Loucy (cell line): ENCODE measurements around the gene RPS19.

ENCODE experiments used
- H2AFZ ChIP-seq: fragments of 200-600 bp; sonication (generic); 2 replicates; pipeline ENCODE4 v1.6.0; 2016; ENCODE audit warnings: antibody characterized with exemption, mild to moderate bottlenecking, low read length, moderate library complexity
- H3F3A ChIP-seq: fragments of 200-600 bp; 2 replicates; pipeline ENCODE4 v1.6.0; 2016; ENCODE audit warnings: antibody characterized with exemption, low read depth, mild to moderate bottlenecking
- H3K27me3 ChIP-seq: fragments of 200-600 bp; sonication (generic); 2 replicates; pipeline ENCODE4 v1.6.1; 2014; ENCODE audit warnings: low read length, mild to moderate bottlenecking; ENCODE audit not compliant: insufficient read depth, poor library complexity, severe bottlenecking
- H3K36me3 ChIP-seq: fragments of 200-600 bp; sonication (generic); 2 replicates; pipeline ENCODE4 v1.6.1; 2016; ENCODE audit warnings: low read length; ENCODE audit not compliant: insufficient read depth
- H3K4me1 ChIP-seq: fragments of 200-600 bp; sonication (generic); 2 replicates; pipeline ENCODE4 v1.5.1; 2014; ENCODE audit warnings: low read length, mild to moderate bottlenecking; ENCODE audit not compliant: insufficient read depth, poor library complexity, severe bottlenecking
- H3K4me2 ChIP-seq: fragments of 200-600 bp; sonication (generic); 2 replicates; pipeline ENCODE4 v1.6.0; 2014; ENCODE audit warnings: antibody characterized with exemption, low read length, low read depth, mild to moderate bottlenecking; ENCODE audit not compliant: poor library complexity, severe bottlenecking
- H3K4me3 ChIP-seq: fragments of 200-600 bp; sonication (generic); 2 replicates; pipeline ENCODE4 v1.5.1; 2014; ENCODE audit warnings: low read length, mild to moderate bottlenecking, mixed read lengths; ENCODE audit not compliant: poor library complexity, severe bottlenecking
- H3K79me2 ChIP-seq: fragments of 200-600 bp; sonication (generic); 2 replicates; pipeline ENCODE4 v1.6.1; 2014; ENCODE audit warnings: low read length; ENCODE audit not compliant: insufficient read depth
- H3K9ac ChIP-seq: fragments of 200-600 bp; sonication (generic); 2 replicates; pipeline ENCODE4 v1.6.0; 2014; ENCODE audit warnings: mild to moderate bottlenecking, low read depth, low read length, moderate library complexity; ENCODE audit not compliant: poor library complexity, severe bottlenecking
- H3K9me2 ChIP-seq: fragments of 200-600 bp; sonication (generic); replicated peaks from 2 replicates; pipeline ENCODE4 v1.6.1; 2016; ENCODE audit warnings: low read depth, low read length, mixed read lengths
- H3K9me3 ChIP-seq: fragments of 200-600 bp; sonication (generic); 2 replicates; pipeline ENCODE4 v1.6.1; 2014; ENCODE audit warnings: mild to moderate bottlenecking, antibody characterized with exemption, low read length, low read depth; ENCODE audit not compliant: insufficient read depth
- H4K20me1 ChIP-seq: fragments of 200-600 bp; sonication (generic); 2 replicates; pipeline ENCODE4 v1.6.0; 2014; ENCODE audit warnings: antibody characterized with exemption, low read length, mild to moderate bottlenecking; ENCODE audit not compliant: insufficient read depth, poor library complexity, severe bottlenecking
- EZH2phosphoT487 ChIP-seq: fragments of 200-600 bp; IDR thresholded peaks from 2 replicates; pipeline ENCODE4 v1.6.1; 2018; ENCODE audit warnings: antibody characterized with exemption, mild to moderate bottlenecking, moderate library complexity, borderline replicate concordance
- TF ChIP-seq, protein P1 (sequence below): fragments of 200-600 bp; sonication (generic); conservative IDR thresholded peaks from 2 replicates; pipeline ENCODE4 v1.5.1; 2014; ENCODE audit warnings: mild to moderate bottlenecking, antibody characterized with exemption, low read length

Gene RPS19

DNA sequence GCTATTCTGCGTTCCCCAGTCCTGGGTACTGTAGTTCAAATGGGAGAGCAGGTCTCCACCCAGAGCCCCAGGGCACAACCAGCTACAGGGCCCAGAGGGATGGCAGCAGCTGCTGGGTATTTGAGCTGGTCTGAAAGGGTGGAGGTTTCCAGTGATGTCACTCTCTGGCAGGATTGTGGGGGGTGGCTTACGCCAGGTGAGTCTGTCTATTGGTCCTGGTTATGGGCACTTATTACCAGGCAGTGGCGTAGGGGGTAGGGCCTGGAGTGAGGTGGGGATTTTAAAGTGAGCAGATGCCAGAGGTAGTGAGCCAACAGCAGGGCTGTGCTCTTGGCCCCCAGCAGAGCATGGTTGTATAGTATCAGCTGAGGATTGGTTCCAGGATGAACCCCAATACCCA, 6.2 kb downstream of the RPS19 start:
- peaks cover 43% of the 10 kb centered on the region for H3K4me1 ChIP-seq
- H2AFZ ChIP-seq, result no peak overlapping the region
- H3K27me3 ChIP-seq, result no peaks in the 10 kb centered on the region
- H3K4me3 ChIP-seq, result no peak overlapping the region
- no peaks in the 10 kb centered on the region for H3K9me2 ChIP-seq
- H3F3A ChIP-seq, result no peaks in the 10 kb centered on the region
- H3K36me3 ChIP-seq, result peaks cover 83% of the 10 kb centered on the region
- H4K20me1 ChIP-seq, result peaks cover 86% of the 10 kb centered on the region
- H3K9me3 ChIP-seq, result no peaks in the 10 kb centered on the region
- TF ChIP-seq, protein P1, sequence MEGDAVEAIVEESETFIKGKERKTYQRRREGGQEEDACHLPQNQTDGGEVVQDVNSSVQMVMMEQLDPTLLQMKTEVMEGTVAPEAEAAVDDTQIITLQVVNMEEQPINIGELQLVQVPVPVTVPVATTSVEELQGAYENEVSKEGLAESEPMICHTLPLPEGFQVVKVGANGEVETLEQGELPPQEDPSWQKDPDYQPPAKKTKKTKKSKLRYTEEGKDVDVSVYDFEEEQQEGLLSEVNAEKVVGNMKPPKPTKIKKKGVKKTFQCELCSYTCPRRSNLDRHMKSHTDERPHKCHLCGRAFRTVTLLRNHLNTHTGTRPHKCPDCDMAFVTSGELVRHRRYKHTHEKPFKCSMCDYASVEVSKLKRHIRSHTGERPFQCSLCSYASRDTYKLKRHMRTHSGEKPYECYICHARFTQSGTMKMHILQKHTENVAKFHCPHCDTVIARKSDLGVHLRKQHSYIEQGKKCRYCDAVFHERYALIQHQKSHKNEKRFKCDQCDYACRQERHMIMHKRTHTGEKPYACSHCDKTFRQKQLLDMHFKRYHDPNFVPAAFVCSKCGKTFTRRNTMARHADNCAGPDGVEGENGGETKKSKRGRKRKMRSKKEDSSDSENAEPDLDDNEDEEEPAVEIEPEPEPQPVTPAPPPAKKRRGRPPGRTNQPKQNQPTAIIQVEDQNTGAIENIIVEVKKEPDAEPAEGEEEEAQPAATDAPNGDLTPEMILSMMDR, result no peak
- no peak for TF ChIP-seq EZH2phosphoT487
- peak overlapping the region; percentile 59 for H3K4me2 ChIP-seq
- H3K9ac ChIP-seq, result no peak overlapping the region
- H3K79me2 ChIP-seq, result peaks cover 80% of the 10 kb centered on the region

DNA sequence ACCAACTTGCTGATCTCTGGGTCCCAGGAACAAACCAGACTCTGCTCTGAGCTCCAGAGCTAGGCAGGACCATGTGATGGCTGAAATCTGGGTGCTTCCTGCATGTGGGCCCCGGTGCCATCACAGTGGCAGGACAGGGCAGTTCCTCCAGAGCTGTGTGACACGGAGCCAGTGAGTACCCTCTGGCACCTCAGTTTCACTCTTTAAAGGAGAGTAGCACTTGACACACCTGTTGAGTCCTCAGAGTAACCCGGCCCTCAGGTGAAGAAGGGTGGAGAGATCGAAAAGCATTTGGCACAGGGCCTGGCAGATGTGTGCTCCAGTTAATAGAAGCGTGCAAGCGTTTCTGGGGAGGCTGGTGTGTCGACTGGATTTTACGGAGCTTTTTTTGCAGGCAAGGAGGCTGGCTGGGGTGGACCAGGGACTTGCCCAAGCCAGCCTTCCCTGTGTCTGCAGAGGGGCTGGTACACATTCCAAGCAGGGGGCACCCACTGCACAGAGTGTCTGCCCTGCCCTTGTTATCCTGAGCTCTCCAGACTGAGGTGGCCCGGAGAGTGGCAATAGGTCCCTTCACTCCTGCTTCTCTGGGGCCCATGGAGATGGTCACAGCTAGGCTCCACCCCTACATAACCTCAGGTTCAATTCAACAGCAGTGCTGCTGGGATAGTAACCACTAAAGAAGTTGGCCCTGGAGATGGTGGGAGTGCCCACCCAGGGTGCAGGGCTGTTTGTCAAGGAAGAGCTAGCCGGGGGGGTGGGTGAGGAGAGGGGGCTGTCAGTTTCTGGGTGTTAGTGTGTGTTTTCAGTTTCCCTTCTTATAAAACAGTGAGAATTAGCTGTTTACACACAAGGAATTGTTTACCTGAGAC, 8.3 kb downstream of the RPS19 start:
- Histone ChIP-seq H2AFZ (no peak overlapping the region), H4K20me1 (peaks cover 66% of the 10 kb centered on the region), H3K9me2 (no peaks in the 10 kb centered on the region), H3K4me3 (no peak overlapping the region), H3K4me1 (peaks cover 23% of the 10 kb centered on the region), H3K27me3 (no peaks in the 10 kb centered on the region), H3K9ac (peak overlapping the region; percentile 16), H3F3A (peaks cover 15% of the 10 kb centered on the region; the same call in 1 of the 2 replicates), H3K9me3 (no peaks in the 10 kb centered on the region), H3K36me3 (peaks cover 77% of the 10 kb centered on the region), H3K4me2 (peak overlapping the region; percentile 46), H3K79me2 (peaks cover 59% of the 10 kb centered on the region)
- TF ChIP-seq, protein P1, result no peak
- no peak for TF ChIP-seq EZH2phosphoT487

GRCh38 chr19:41868989-41869300, 8.9 kb downstream of the RPS19 start:
- TF ChIP-seq, protein P1, result no peak
- TF ChIP-seq EZH2phosphoT487, result no peak
- peaks cover 15% of the 10 kb centered on the region; the same call in 1 of the 2 replicates for H3F3A ChIP-seq
- no peak overlapping the region for H2AFZ ChIP-seq
- peaks cover 53% of the 10 kb centered on the region for H3K79me2 ChIP-seq
- H3K4me3 ChIP-seq, result no peak overlapping the region
- H3K4me2 ChIP-seq, result no peak overlapping the region
- H4K20me1 ChIP-seq, result peaks cover 60% of the 10 kb centered on the region
- peaks cover 20% of the 10 kb centered on the region for H3K4me1 ChIP-seq
- H3K9me3 ChIP-seq, result no peaks in the 10 kb centered on the region
- no peaks in the 10 kb centered on the region for H3K27me3 ChIP-seq
- H3K9me2 ChIP-seq, result no peaks in the 10 kb centered on the region
- no peak overlapping the region for H3K9ac ChIP-seq
- H3K36me3 ChIP-seq, result peaks cover 72% of the 10 kb centered on the region
